CD4-positive, alpha-beta T cell treated with Interleukin-2 at 100 ng/mL for 4 hours (primary cell): Measurements from ENCODE around the gene SLC19A2.
A peak's percentile ranks its signal among the peaks of the same experiment; 100 is the strongest.
"Not testable (repeated sequence)": the region's sequence is repeated elsewhere in the genome, so short reads cannot be mapped to it uniquely, and the experiment has no call there.

Experiments used
- DNase-seq: peaks from one replicate; pipeline ENCODE4 v3.0.0-alpha.2; 2020; ENCODE audit warnings: low spot score

The SLC19A2 gene, protein sequence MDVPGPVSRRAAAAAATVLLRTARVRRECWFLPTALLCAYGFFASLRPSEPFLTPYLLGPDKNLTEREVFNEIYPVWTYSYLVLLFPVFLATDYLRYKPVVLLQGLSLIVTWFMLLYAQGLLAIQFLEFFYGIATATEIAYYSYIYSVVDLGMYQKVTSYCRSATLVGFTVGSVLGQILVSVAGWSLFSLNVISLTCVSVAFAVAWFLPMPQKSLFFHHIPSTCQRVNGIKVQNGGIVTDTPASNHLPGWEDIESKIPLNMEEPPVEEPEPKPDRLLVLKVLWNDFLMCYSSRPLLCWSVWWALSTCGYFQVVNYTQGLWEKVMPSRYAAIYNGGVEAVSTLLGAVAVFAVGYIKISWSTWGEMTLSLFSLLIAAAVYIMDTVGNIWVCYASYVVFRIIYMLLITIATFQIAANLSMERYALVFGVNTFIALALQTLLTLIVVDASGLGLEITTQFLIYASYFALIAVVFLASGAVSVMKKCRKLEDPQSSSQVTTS

GRCh38 chr1:169485431-169486280 is at the start of gene SLC19A2:
Gene SLC19A2 (minus strand): TSS chr1:169485944. CDS start chr1:169485766, 178 bp downstream.
- peak; percentile 94 for DNase-seq

- DNase-seq: no peak
These were observed 48.9 kb upstream of the SLC19A2 start for GRCh38 chr1:169534653-169535052.

DNA sequence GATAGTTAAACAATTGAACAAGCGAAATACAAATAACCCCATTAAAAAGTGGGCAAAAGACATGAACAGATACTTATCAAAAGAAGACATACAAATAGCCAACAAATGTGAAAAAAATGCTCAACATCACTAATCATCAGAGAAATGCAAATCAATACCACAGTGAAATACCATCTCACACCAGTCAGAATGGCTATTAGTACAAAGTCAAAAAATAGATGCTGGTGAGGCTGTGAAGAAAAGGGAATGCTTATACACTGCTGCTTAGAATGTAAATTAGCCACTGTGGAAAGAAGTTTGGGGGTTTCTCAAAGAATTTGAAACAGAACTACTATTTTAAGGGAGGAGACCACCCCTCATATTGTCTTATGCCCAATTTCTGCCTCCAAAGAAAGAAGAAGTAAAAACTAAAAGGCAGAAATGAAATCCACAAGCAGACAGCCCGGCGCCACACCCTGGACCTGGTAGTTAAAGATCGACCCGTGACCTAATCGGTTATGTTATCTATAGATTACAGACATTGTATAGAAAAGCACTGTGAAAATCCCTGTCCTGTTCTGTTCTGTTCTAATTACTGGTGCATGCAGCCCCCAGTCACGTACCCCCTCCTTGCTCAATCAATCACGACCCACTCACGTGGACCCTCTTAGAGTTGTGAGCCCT is 47.9 kb upstream of the SLC19A2 start:
- not testable (repeated sequence) for DNase-seq

DNA sequence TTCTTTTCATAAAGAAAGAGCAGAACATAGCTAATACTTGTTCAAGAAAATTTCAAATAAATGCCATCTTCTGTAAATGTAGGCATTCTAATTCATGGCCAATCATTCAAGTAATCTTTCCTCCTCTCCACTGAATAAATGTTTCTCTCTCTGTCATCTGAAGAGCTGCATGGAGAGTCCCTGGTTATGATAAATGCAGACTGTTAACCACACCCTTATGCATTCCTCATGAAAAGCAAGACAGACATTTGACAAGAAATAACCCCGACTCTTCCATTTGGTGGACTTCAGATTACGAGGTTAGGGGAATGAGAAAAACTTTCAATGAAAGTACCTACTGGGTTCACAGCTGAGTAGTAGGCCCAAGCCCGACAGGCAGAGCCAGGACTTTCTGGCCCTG is 44.7 kb upstream of the SLC19A2 start:
- no peak for DNase-seq

DNA sequence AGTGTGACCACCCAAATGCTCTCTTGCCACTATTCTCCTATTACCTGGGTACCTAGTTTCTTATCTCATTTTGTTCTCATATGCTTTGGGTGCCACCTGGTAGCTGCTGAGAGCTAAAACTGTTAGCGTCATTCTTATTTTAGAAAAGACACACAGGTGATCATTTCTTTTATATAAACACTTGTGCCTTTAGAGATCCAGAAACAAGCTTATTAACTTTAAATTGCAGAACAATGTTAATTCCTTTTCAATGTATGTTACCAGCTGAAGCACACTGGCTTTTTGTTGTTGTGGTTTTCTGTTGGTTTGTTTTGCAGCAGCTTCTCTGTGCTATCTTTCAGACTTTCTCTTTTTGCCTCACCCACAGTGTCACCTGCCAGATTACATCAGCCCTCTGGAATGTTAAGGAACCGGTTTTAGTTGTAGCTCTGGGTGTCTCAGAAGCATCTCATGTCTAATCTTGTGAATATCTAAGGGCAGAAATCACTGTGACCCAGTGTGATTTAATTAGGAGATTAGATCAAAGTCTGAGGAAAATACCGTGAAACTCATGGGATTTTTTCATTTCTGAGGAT is 43.4 kb upstream of the SLC19A2 start:
- no peak for DNase-seq

- no peak for DNase-seq
These were observed 42.7 kb upstream of the SLC19A2 start for GRCh38 chr1:169528215-169529067.

GRCh38 chr1:169527451-169528214 is 41.9 kb upstream of the SLC19A2 start:
- no peak for DNase-seq

GRCh38 chr1:169527001-169527400 is 41.3 kb upstream of the SLC19A2 start:
- no peak for DNase-seq

DNA sequence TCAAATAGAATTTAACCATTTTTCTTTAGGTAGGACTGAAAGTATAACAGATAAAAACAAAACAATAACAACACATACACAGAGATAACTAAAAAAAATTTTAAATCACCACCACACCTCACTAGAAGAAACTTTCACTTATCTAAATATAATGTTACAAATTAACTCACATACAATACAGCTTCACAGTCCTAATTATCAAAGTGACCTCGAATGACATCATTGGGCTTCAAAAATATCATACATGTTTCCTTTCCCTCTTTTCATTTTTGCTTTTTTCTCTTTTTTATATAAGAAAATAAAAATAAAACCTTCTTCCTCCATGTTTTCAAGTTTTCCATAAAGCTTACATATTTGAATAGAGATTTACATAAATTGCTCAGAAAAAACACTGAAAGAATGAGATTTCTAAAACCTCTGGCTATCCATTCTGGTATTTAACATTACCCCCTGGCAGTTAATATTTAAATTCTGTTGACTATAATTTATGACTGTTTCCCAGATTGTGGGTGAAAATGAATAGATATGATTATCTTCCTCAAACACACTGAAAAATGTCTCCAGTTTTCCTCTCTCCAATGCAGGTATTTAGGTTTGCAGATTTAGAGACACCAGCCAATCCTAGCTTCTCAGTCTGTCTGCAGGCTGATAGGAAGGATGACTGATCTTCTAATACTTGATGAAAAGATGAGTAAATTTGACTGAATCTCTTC is 40.5 kb upstream of the SLC19A2 start:
- no peak for DNase-seq

GRCh38 chr1:169525391-169525790 is 39.6 kb upstream of the SLC19A2 start:
- no peak for DNase-seq

- no peak for DNase-seq
These were observed 38.2 kb upstream of the SLC19A2 start for GRCh38 chr1:169523904-169524303.

DNA sequence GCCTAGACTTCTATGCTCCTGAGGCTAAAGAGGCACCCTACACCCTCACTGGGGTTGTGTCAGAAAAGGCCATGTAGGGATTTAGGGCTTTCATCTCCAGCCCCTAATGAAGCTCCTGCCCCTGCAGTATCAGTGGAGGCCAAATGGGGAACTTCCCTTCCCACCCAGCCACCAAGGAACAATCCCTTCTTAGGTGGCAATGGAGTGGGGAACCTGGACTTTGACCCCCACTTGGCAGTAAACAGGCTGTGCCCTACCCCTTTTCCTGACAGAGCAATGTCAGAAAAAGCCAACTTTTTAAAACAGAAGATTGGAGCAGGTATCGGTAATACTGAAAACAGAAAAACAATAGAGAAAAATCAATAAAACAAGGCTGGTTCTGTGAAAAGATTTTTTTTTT is 35.5 kb upstream of the SLC19A2 start:
- DNase-seq: no peak

- no peak for DNase-seq
These were observed 31.9 kb upstream of the SLC19A2 start for GRCh38 chr1:169517558-169518186.

- no peak for DNase-seq
These were observed 29.9 kb upstream of the SLC19A2 start for GRCh38 chr1:169515641-169516040.

- no peak for DNase-seq
These were observed 29.0 kb upstream of the SLC19A2 start for GRCh38 chr1:169514566-169515270.

GRCh38 chr1:169513208-169513607 is 27.5 kb upstream of the SLC19A2 start:
- no peak for DNase-seq

DNA sequence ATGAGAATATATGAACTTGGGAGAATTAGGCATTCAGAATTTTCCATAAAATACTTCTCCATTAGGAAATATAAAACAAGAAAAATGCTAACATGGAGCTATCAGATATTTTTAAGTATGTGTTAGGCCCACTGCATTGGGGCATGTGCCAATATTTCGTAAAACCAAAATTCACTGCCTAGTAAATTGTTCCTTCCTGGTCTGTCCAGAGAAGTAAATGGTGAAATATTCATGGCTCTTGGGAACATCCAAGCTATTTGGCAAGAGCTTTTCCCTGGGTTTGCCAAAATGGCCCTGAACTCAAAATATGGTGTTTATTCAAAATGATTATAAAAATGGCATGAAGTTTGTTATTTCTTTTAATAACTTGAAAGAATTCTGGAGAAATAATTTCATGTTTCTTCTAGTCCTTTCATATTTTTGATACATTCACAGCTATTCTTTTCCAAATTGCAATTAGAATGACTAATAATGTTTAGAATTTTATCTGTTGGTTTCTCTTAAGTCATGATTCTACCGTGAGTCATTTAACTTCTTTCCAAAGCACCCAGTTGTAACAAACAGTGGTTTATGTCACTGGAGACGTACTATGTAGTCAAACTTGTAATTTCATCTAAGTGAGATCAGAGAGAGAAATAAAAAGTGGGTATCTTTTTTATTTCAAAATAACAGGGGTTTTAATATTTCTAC is 25.7 kb upstream of the SLC19A2 start:
- no peak for DNase-seq

GRCh38 chr1:169510060-169510459 is 24.3 kb upstream of the SLC19A2 start:
- DNase-seq: no peak
